HUES64 (cell line): ENCODE measurements around the gene ZMYND8.
"Not testable (repeated sequence)": the region's sequence is repeated elsewhere in the genome, so short reads cannot be mapped to it uniquely, and the experiment has no call there.

ENCODE experiments used
- H3K27ac ChIP-seq: 2 replicates; pipeline ENCODE4 v1.7.0; 2013; ENCODE audit warnings: low read depth, low read length, inconsistent platforms
- H3K27me3 ChIP-seq: 2 replicates; pipeline ENCODE4 v1.6.1; 2013; ENCODE audit warnings: mild to moderate bottlenecking, low read length; ENCODE audit not compliant: insufficient read depth
- H3K36me3 ChIP-seq: 2 replicates; pipeline ENCODE4 v1.6.1; 2013; ENCODE audit warnings: mild to moderate bottlenecking, low read length; ENCODE audit not compliant: insufficient read depth
- H3K4me1 ChIP-seq: 2 replicates; pipeline ENCODE4 v1.6.1; 2013; ENCODE audit warnings: mild to moderate bottlenecking, low read length, moderate library complexity; ENCODE audit not compliant: insufficient read depth
- H3K4me3 ChIP-seq: 2 replicates; pipeline ENCODE4 v1.5.1; 2013; ENCODE audit warnings: mild to moderate bottlenecking, low read length, moderate library complexity
- H3K9ac ChIP-seq: 2 replicates; pipeline ENCODE4 v1.6.1; 2013; ENCODE audit warnings: mild to moderate bottlenecking, low read depth, low read length
- H3K9me3 ChIP-seq: 2 replicates; pipeline ENCODE4 v1.6.1; 2013; ENCODE audit warnings: low read depth, low read length; ENCODE audit not compliant: insufficient read depth
- WGBS: fragments of 150-250, 120-280 bp; methylation state at CpG from one replicate; pipeline ENCODE4 v1.1.7; 2013; ENCODE audit warnings: missing lambda C conversion rate; 5-methylcytosine and 5-hydroxymethylcytosine counted together

Gene ZMYND8

DNA sequence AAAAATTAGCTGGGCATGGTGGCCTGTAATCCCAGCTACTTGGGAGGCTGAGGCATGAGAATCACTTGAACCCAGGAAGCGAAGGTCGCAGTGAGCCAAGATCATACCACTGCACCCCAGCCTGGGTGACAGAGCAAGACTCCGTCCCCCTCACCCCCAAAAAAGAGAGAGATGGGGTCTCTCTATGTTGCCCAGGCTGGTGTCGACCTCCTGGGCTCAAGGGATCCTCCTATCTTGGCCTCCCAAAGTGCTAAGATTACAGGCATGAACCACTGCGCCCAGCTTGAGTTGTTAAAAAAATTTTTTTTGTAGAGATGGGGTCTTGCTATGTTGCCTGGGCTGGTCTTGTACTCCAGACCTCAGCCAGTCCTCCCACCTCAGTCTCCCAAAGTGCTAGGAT is 29.5 kb upstream of the ZMYND8 start:
- H3K36me3 ChIP-seq, H3K27me3 ChIP-seq, H3K4me3 ChIP-seq, H3K9me3 ChIP-seq, H3K27ac ChIP-seq, H3K9ac ChIP-seq, H3K4me1 ChIP-seq: not testable (repeated sequence)
- WGBS, result 94% methylated on average over 5 of the region's 5 CpGs

DNA sequence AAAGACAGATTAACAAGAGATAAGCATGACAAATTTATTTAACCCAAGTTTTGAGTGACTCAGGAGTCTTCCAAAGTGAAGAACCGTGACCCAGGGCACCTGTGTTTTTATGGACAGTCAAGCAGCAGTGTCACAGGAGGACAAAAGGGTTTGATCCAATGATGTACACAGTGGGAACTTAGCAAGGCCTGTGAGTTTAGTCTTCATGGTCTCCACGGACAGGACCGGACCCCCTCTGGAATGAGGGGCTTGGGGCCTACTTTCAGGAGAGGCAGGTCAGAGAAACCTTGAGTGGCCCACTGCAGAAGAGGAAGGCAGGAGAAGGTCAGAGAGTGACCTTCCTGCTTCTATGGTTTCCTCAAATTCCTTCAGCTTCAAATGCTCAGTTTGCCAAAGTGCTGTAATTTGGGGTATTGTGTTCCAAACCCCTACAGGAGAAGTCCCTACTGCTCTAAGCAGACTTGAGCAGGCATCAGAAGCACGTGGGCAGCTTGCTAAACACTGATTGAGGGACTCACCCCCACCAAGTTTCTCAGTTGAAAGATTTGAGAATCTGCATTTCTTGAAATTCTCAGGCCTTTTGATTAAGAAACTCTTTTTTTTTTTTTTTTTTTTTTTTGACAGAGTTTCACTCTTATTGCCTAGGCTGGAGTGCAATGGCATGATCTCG is 26.4 kb upstream of the ZMYND8 start:
- H3K4me1 ChIP-seq, result peaks cover 4% of the 10 kb centered on the region
- 87% methylated on average over 5 of the region's 5 CpGs for WGBS
- H3K36me3 ChIP-seq, result no peaks in the 10 kb centered on the region
- H3K27ac ChIP-seq, result no peak overlapping the region
- no peaks in the 10 kb centered on the region for H3K9me3 ChIP-seq
- no peak overlapping the region for H3K9ac ChIP-seq
- H3K27me3 ChIP-seq, result no peaks in the 10 kb centered on the region
- H3K4me3 ChIP-seq, result no peak overlapping the region

DNA sequence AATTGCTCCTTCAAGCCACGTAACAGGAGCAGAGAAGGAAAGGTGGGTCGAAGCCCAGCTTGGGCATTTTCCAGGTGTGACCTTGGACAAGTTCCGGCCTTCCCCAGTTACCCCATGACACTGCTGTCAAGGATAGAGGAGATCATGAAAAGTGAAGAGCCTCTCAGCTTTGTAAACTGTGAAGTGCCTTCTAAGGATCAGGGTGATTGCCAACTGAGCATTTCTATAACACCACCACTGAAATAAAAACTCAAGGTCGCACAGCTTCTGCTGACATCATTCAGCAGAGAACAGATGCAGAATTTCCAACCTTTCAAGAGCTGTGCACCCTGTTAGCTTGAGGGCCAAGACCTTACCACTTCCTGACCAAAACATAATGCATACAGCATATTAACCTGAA is 24.0 kb upstream of the ZMYND8 start:
- no peaks in the 10 kb centered on the region for H3K36me3 ChIP-seq
- no peak overlapping the region for H3K27ac ChIP-seq
- H3K9me3 ChIP-seq, result no peaks in the 10 kb centered on the region
- H3K4me1 ChIP-seq, result peaks cover 4% of the 10 kb centered on the region
- H3K9ac ChIP-seq, result no peak overlapping the region
- WGBS, result 91% methylated on average over 4 of the region's 4 CpGs
- H3K27me3 ChIP-seq, result no peaks in the 10 kb centered on the region
- H3K4me3 ChIP-seq, result no peak overlapping the region

DNA sequence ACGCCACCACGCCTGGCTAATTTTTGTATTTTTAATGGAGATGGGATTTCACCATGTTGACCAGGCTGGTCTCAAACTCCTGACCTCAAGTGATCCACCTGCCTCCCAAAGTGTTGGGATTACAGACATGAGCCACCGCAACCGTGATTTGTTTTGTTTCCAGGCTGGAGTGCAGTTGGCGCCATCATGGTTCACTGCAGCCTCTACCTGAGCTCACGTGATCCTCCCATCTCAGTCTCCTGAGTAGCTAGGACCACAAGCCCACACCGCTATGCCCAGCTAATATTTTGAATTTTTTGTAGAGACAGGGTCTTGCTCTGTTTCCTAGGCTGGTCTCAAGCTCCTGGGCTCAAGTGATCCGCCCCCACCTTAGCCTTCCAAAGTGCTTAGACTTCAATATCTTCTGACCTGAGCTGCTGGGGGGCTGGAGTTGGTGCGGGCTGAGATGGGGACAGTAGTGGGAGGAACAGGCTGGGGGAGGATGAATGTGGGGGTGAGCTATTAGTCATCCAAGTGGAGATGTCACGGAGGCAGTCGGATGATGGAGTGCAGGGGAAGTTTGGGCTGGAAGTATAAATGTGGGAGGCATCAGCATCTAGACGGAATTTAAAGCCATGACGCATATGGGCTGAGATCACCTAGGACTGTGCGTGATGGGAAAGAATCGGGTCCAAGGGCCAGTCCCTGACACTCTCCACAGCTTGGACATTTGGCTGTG is 23.1 kb upstream of the ZMYND8 start:
- Histone ChIP-seq H3K36me3 (no peaks in the 10 kb centered on the region), H3K9me3 (no peaks in the 10 kb centered on the region), H3K27me3 (no peaks in the 10 kb centered on the region), H3K4me1 (peaks cover 4% of the 10 kb centered on the region), H3K9ac (no peak overlapping the region), H3K27ac (no peak overlapping the region), H3K4me3 (no peak overlapping the region)
- 96% methylated on average over 15 of the region's 15 CpGs for WGBS

DNA sequence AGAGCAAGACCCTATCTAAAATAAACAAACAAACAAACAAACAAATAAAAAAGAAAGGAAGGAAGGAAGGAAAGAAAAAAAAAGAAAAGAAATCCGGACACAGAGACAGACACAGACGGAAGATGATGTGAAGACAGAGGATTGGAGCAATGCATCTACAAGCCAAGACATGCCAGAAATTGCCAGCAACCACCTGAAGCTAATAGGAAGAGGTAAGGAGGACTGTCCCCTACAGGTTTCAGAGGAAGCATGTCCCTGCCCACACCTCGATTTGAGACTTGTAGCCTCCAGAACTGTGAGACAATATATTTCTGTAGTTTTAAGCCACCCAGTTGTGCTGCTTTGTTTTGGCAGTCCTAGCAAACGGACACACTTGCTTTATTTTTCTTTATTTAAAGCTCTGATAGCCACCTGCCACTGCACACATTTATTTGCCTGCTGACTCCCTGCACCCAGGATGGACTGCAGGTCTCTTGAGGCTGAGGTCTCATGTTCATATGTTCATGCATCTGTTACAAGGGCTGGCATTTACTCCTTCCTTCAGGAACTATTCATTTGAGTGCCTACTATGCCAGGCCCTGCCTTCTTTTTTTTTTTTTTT is 20.7 kb upstream of the ZMYND8 start:
- H3K27me3 ChIP-seq, result no peaks in the 10 kb centered on the region
- H3K27ac ChIP-seq, result no peak overlapping the region
- no peak overlapping the region for H3K9ac ChIP-seq
- H3K9me3 ChIP-seq, result no peaks in the 10 kb centered on the region
- 79% methylated on average over 4 of the region's 4 CpGs for WGBS
- H3K36me3 ChIP-seq, result no peaks in the 10 kb centered on the region
- H3K4me1 ChIP-seq, result peaks cover 11% of the 10 kb centered on the region
- H3K4me3 ChIP-seq, result no peak overlapping the region

DNA sequence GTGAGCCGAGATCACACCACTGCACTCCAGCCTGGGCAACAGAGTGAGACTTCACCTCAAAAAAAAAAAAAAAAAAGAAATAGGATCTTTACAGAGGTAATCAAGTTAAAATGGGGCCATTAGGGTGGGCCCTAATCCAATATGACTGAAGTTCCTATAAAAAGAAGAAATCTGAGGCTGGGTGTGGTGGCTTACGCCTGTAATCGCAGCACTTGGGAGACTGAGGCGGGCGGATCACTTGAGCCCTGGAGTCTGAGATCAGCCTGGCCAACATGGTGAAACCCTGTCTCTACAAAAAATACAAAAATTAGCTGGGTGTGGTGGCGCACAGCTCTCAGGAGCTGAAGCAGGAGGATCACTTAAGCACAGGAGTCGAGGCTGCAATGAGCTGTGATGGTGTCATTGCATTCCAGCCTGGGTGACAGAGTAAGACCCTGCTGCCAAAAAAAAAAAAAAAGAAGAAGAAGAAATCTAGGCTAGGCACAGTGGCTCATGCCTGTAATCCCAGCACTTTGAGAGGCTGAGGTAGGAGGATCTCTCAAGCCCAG is 19.7 kb upstream of the ZMYND8 start:
- peaks cover 20% of the 10 kb centered on the region for H3K4me1 ChIP-seq
- not testable (repeated sequence) for H3K36me3 ChIP-seq, H3K27ac ChIP-seq, H3K4me3 ChIP-seq, H3K27me3 ChIP-seq, H3K9ac ChIP-seq, H3K9me3 ChIP-seq
- 92% methylated on average over 6 of the region's 7 CpGs for WGBS

DNA sequence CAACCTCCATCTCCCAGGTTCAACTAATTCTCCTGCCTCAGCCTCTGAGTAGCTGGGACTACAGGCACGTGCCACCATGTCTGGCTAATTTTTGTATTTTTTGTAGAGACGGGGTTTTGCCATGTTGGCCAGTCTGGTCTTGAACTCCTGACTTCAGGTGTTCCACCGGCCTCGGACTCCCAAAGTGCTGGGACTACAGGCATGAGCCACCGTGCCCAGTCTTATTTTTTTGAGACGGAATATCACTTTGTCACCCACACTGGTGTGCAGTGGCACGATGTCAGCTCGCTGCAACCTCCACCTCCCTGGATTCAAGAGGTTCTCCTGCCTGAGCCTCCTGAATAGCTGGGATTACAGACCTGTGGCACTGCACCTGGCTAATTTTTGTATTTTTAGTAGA is 17.6 kb upstream of the ZMYND8 start:
- not testable (repeated sequence) for H3K4me3 ChIP-seq, H3K36me3 ChIP-seq, H3K9ac ChIP-seq, H3K9me3 ChIP-seq, H3K27ac ChIP-seq, H3K27me3 ChIP-seq
- 96% methylated on average over 8 of the region's 8 CpGs for WGBS
- peaks cover 29% of the 10 kb centered on the region for H3K4me1 ChIP-seq

DNA sequence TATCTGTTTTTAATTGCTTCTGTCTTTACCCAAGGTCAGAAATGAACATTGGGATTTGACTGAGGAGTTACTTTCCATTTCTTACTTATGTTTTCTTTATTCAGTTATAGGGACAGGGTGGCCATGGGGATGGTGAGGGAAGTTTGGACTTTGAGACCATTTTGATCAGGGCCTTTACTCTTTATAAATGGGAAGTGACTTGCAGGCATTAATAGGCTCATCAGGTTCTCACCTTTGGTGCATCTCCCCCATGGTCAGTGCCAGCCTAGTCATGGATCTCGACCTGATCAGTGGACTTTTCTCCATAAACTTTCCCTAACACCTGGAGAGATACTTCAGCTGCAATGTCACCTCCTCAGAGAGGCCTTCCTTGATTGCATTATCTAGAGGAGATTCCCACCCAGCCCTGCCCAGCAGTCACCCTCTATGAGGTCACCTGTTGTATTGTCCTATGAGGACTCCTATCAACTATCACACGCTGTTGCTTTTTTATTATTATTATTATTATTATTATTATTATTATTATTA is 16.8 kb upstream of the ZMYND8 start:
- H3K27ac ChIP-seq, result peak overlapping the region; percentile 17

DNA sequence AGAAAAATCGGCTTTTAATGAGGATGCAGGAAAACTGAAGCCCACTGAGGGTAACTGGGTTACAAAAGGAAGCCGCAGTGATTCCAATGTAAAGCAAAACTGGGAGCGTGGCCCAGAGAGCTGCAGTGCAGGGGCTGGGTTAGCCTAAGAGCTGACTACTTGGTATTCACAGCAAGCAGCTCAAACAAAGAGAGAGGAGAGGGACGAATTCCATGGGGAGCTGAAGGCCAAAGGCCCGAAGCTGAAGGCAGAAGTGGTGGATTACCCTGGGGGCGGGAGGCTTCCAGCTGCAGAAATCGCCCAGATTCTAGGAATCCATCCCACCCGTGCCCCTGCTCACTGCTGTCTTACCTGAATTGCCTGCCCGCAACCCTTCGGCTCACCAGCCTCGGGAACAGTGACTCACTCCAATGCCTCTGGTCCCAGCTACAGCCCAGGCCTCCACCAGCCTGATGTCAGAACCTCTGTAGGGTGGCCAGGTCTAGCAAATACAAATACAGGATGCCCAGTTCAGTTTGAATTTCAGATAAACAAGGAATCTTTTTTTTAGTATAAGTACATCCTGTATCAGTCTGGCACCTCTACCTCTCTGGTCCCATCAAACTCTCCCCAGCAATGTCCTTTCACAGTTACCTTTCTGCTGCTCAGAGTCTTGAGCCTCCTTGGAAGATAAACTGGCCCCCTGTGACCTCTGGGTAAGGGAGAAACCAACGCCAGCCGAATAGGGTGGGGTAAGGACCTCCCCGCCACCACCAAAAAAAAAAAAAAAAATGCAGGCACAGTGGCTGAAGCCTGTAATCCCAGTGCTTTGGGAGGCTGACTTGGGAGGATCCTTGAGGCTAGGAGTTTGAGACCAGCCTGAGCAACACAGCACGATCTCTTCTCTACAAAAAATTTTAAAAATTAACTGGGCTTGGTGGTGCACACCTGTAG is 14.6 kb upstream of the ZMYND8 start:
- Histone ChIP-seq H3K9me3 (no peaks in the 10 kb centered on the region), H3K27me3 (no peaks in the 10 kb centered on the region), H3K36me3 (peaks cover 7% of the 10 kb centered on the region), H3K4me1 (peaks cover 29% of the 10 kb centered on the region), H3K9ac (peak overlapping the region; percentile 40), H3K27ac (peak overlapping the region; percentile 78), H3K4me3 (no peak overlapping the region)
- 61% methylated on average over 13 of the region's 15 CpGs for WGBS

More for the DNA sequence above, 16.8 kb upstream of the ZMYND8 start:
- 88% methylated on average over 1 of the region's 2 CpGs for WGBS
- H3K4me1 ChIP-seq, result peaks cover 29% of the 10 kb centered on the region
- H3K9ac ChIP-seq, result no peak overlapping the region
- no peaks in the 10 kb centered on the region for H3K27me3 ChIP-seq
- no peaks in the 10 kb centered on the region for H3K36me3 ChIP-seq
- H3K9me3 ChIP-seq, result no peaks in the 10 kb centered on the region
- H3K4me3 ChIP-seq, result no peak overlapping the region

DNA sequence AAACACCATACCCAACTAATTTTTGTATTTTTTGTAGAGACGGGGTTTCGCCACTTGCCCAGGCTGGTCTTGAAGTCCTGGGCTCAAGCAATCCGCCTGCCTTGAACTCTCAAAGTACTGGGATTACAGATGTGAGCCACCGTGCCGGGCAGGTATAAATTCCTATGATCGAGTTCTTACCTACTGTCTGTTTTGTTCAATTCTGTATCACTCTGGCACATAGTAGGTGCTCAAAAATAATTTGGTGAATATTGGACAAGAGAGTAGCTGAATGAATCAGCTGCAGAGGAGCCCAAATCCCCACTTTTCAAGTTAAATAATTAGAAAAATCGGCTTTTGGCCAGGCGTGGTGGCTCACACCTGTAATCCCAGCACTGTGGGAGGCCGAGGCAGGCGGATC is 13.7 kb upstream of the ZMYND8 start:
- H3K9ac ChIP-seq, result no peak overlapping the region
- peaks cover 30% of the 10 kb centered on the region for H3K4me1 ChIP-seq
- 97% methylated on average over 10 of the region's 10 CpGs for WGBS
- peaks cover 9% of the 10 kb centered on the region for H3K36me3 ChIP-seq
- peak overlapping the region; percentile 15; the same call in 1 of the 2 replicates for H3K27ac ChIP-seq
- no peaks in the 10 kb centered on the region for H3K9me3 ChIP-seq
- no peak overlapping the region for H3K4me3 ChIP-seq
- no peaks in the 10 kb centered on the region for H3K27me3 ChIP-seq
